Stimulated activated CD4-positive, alpha-beta T cell treated with anti-CD3 and anti-CD28 coated beads, Interleukin-4, amount 100 ng/mL, for 1 hour (primary cell): Measurements from ENCODE around the gene ARFGAP3.
"Not testable (repeated sequence)": the region's sequence is repeated elsewhere in the genome, so short reads cannot be mapped to it uniquely, and the experiment has no call there.

ENCODE experiments used
- DNase-seq: peaks from one replicate; pipeline ENCODE4 v3.0.0-alpha.2; 2020

The ARFGAP3 gene

DNA sequence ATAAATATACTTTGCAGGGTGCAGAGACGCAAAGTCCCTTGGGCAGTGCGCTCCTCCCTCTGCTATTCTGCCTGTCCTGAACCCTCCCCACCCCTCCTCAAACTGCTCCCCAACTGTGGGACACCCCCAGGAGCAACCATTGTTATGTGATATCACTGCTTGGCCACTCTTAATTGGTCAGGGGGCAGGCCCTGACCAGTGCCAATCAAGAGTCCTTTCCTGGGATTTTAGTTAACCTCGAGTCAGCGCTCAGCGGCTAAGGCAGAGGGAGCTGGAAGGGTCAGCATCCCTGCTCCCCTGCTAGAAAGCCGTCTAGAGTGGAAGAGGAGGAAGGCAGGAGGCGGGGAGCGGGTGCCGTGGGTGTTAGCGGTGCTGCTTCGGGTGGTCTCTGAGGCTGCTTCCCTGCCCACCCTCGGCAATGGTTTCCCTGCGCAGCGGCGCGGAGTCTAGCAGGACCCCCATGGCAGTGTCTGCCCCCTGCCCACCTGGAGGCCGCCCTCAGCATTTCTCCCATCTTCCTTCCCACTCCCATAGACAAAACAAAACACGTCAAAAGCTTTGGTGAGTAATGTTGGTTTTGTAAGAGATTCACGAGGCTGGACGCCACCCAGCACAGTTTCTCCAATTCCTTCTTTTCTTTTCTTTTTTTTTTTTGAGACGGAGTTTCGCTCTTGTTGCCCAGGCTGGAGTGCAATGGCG, 98.0 kb downstream of the ARFGAP3 start:
- DNase-seq: no peak

DNA sequence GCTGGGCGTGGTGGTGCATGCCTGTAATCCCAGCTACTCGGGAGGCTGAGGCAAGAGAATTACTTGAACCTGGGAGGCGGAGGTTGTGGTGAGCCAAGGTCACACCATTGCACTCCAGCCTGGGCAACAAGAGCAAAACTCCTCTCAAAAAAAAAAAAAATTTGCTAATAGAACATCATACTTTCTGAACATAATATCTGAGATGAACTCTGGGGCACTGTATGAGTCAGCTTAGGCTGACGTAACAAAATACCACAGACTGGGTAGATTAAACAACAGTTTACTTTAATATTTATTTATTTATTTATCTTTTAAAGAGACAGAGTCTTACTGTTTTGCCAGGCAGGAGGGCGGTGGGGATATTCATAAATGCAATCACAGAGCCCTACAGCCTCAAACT, 101.5 kb downstream of the ARFGAP3 start:
- DNase-seq: not testable (repeated sequence)

DNA sequence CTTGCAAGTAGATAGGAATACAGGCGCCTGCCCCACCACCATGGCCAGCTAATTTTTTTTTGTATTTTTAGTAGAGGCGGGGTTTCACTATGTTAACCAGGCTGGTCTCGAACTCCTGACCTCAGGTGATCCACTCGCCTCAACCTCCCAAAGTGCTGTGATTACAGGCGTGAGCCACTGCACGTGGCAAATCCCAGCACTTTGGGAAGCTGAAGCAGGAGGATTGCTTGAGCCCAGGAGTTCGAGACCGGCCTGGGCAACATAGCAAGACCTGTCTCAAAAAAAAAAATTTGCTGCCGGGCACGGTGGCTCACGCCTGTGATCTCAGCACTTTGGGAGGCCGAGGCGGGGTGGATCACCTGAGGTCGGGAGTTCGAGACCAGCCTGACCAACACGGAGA, 102.0 kb downstream of the ARFGAP3 start:
- DNase-seq: not testable (repeated sequence)

DNA sequence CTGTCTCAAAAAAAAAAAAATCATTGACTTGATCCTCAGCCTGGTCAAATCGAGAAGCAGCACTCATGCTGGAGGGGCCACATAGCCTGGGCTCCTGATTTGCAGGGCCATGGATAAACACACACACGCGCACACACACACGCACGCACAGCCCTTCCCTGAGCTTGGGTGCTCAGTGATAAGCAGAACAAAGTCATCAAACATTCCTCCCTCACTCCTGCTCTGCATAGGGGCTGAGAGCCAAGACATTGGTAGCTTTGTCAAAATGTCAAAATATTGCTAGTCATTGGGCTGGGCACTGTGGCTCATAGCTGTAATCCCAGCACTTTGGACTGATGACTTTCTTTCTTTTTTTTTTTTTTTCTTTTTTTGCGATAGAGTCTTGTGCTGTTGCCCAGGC, 102.4 kb downstream of the ARFGAP3 start:
- no peak for DNase-seq

DNA sequence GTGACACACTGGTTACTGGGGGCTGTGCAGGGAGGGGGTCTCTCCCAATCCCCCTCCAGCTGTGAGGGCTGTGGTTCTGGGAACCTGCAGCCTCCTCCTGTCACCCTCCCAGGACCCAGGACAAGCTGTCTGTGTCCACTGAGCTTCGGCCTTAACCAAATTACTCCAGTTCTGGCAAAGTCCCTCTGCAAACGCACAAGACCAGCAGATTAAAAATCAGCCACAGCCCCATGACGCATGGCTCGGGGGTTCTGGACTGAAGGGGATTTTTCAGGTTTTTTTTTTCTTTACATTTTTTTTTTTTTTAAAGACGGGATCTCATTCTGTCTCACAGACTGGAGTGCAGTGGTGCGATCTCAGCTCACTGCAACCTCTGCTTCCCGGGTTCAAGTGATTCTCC, 104.2 kb downstream of the ARFGAP3 start:
- DNase-seq: no peak

DNA sequence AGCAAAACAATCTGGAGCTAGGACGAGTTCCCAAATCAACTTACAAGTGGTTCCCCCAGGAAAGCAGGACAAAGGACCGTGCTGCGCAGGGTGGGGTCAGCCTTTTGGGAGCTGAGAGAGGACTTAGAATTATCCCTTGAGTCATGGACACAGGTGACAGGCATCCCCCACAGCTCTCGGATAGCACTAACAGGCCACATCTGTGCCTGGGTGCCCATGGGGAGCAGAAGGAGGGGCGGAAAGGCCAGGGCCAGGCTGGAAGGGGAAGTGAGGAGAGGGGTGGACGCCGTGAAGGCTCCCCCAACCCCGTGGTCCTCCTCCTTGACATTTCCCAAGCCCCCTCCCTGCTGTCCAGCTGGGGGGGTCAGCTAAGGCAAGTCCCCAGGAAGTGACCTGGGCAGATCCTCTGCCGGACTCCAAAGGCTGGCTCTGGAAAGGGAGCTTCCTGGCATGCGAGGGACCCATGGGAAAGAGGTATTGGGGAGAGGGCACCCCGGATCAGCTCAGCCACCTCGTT, 104.8 kb downstream of the ARFGAP3 start:
- DNase-seq: no peak

DNA sequence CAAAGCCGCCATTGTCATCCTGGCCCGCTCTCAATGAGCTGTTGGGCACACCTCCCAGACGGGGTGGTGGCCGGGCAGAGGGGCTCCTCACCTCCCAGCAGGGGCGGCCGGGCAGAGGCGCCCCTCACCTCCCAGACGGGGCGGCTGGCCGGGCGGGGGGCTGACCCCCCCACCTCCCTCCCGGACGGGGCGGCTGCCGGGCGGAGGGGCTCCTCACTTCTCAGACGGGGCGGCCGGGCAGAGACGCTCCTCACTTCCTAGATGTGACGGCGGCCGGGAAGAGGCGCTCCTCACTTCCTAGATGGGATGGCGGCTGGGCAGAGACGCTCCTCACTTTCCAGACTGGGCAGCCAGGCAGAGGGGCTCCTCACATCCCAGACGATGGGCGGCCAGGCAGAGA, 106.7 kb downstream of the ARFGAP3 start:
- not testable (repeated sequence) for DNase-seq

DNA sequence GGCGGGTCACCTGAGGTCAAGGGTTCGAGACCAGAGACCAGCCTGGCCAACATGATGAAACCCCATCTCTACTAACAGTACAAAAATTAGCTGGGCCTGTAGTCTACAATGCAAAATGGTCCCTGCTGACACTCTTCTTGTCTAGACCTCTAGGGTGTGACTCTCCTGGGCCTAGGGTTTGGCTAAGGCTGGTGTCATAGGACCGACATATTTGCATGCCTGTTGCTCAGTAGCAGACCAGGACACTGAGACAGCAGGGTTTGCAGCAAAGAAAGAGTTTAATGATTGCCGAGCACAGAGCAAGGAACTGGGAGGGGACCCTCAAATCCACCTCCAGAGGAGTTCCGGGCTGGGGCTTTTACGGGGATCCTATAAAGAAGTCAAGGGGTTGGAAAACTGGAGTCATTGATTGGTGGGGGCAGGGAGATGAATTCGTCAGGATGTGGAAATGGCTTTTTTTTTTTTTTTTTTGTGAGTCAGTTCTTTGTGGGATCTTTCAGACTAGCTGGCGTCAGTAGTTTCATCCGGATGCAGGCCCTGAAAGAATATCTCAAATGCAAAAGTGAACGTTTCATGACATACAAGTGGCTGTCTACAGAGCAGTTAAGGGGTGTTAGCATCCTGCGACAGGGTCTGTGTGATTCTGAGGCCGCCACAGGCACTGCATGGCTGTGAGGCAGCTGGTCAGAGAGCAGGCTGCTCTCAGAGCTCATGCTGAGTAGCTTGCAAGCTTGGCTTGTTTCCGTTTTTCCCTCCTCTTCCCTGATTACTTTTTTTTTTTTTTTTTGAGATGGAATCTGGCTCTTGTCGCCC, 109.2 kb downstream of the ARFGAP3 start:
- no peak for DNase-seq
